ENCODE measurements around the gene KIF7. TPM values are rescaled to one million over a fixed set of nuclear protein-coding genes. Genes with fewer than 3 reads are reported as not detected.

Gene KIF7
- total and polyA plus RNA-seq, 2 of the 8 experiments (the other 6 are each of a cell fraction or from before 2014, with no cell fraction given) = 4.9 to 14.0 TPM

DNA sequence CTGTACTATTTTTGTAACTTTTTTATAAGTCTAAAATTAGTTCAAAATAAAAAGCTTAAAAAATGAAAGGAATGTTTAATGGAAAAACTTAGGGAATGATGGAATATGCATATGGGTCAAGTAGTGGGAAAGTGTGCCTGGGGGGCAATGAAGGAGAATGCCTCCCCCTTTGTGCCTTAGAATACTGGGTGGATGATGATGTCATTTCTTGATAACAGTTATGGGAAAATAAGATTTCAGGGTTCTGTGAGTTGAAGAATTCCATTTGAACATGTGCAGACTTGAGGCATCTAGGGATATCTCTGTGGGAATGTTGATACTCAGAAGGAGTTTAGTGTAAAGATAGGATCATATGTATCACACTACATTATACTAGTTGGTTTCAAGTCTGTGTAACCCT, 49.1 kb upstream of the KIF7 start:
- H3K56ac ChIP-seq (replicated peaks; ENCODE audit: insufficient read length, low read depth, low read length) = no peak overlapping the region
- H3K79me1 ChIP-seq (ENCODE audit: low read depth, low read length) = no peaks in the 10 kb centered on the region
- peaks cover 0 to 1% of the 10 kb centered on the region in 2 experiments for H4K20me1 ChIP-seq (replicated peaks in 1 of 2; ENCODE audit: control insufficient read depth in 1 of 2, insufficient read depth in 2 of 2, low read length in 2 of 2)
- no peak overlapping the region for H2BK5ac ChIP-seq (ENCODE audit: low read depth, low read length)
- H2BK15ac ChIP-seq (ENCODE audit: low read length) = no peak overlapping the region
- FAIRE-seq (no peak), DNase-seq (ENCODE audit: low read depth in 1 of 2, low spot score in 2 of 2) (no peak)
- H3K9ac ChIP-seq (replicated peaks in 1 of 4; ENCODE audit: extremely low read depth in 1 of 4, low read depth in 3 of 4, low read length in 3 of 4) = no peak overlapping the region
- H2BK20ac ChIP-seq (ENCODE audit: low read length) = no peak overlapping the region
- H3K4me2 ChIP-seq (ENCODE audit: insufficient read depth in 1 of 2, low read depth in 2 of 2, low read length in 2 of 2) = no peak overlapping the region
- H3K79me2 ChIP-seq (ENCODE audit: control insufficient read depth in 1 of 2, insufficient read depth in 2 of 2, low read length in 2 of 2) = no peaks in the 10 kb centered on the region
- TF ChIP-seq SIRT6 (IDR thresholded peaks at IDR 0.05; ENCODE audit: low read length) = no peak
- no peak for TF ChIP-seq USF2 (IDR thresholded peaks at IDR 0.05; ENCODE audit: low read length)
- TF ChIP-seq RXRA (IDR thresholded peaks at IDR 0.05; ENCODE audit: insufficient read depth, low read depth, low read length) = no peak
- no peak for TF ChIP-seq KDM1A (IDR thresholded peaks at IDR 0.05; ENCODE audit: borderline replicate concordance, low read length)
- no peak for TF ChIP-seq EGR1 (IDR thresholded peaks at IDR 0.05; ENCODE audit: borderline replicate concordance, low read depth, low read length)
- TF ChIP-seq SP4 (IDR thresholded peaks at IDR 0.05; ENCODE audit: low read length) = no peak
- TF ChIP-seq BCL11A (IDR thresholded peaks at IDR 0.05; ENCODE audit: low read depth in 2 of 2, low read length in 2 of 2) = no peak
- TF ChIP-seq SAP30 (IDR thresholded peaks at IDR 0.05; ENCODE audit: insufficient read depth, insufficient replicate concordance, low read length) = no peak
- TF ChIP-seq EP300 (IDR thresholded peaks at IDR 0.05; ENCODE audit: borderline replicate concordance in 1 of 2, low read depth in 2 of 2, low read length in 2 of 2) = no peak
- TF ChIP-seq JUN (IDR thresholded peaks at IDR 0.05; ENCODE audit: low read depth, low read length) = no peak
- TF ChIP-seq TBP (IDR thresholded peaks at IDR 0.05; ENCODE audit: low read depth, low read length) = no peak
- no peaks in the 10 kb centered on the region for H3K36me3 ChIP-seq (ENCODE audit: control insufficient read depth in 2 of 4, insufficient read depth in 4 of 4, low read length in 3 of 4)
- no peak overlapping the region for H3K18ac ChIP-seq (ENCODE audit: extremely low read depth, low read length)
- H3K23ac ChIP-seq (ENCODE audit: insufficient read length) = no peak overlapping the region
- H3K27ac ChIP-seq (ENCODE audit: low read depth, low read length) = no peak overlapping the region
- CTCF ChIA-PET (ENCODE audit: partially characterized antibody) = interaction anchor here (1.2 kb wide), 1 partner anchor 9 kb away, joined by 3 read pairs; no protein-coding TSS in a partner anchor
- H3K23me2 ChIP-seq (ENCODE audit: low read depth, low read length) = no peaks in the 10 kb centered on the region
- H4K91ac ChIP-seq (replicated peaks; ENCODE audit: insufficient read length, low read length) = no peak overlapping the region
- H2BK120ac ChIP-seq (replicated peaks; ENCODE audit: low read depth, low read length) = no peak overlapping the region
- H4K8ac ChIP-seq (ENCODE audit: extremely low read depth, insufficient read depth, low read length) = no peak overlapping the region
- POLR2A ChIA-PET (ENCODE audit: partially characterized antibody) = no interaction called here
- H3K27me3 ChIP-seq (replicated peaks in 1 of 4; ENCODE audit: control insufficient read depth in 3 of 4, extremely low read depth in 1 of 4, insufficient read depth in 3 of 4, low read length in 3 of 4) = peaks cover 0 to 2% (median 0%) of the 10 kb centered on the region in 4 experiments; a peak in 2 of 7 replicates
- H2AFZ ChIP-seq (ENCODE audit: low read length) = no peak overlapping the region
- no peak overlapping the region for H3K14ac ChIP-seq (ENCODE audit: insufficient read length)
- no peak overlapping the region for H2BK12ac ChIP-seq (ENCODE audit: low read depth, low read length)
- no peaks in the 10 kb centered on the region for H3K4me1 ChIP-seq (replicated peaks in 1 of 4; ENCODE audit: control insufficient read depth in 3 of 4, insufficient read depth in 4 of 4, low read length in 3 of 4)
- H3K9me3 ChIP-seq (ENCODE audit: insufficient read depth in 2 of 2, low read depth in 1 of 2, low read length in 1 of 2) = no peaks in the 10 kb centered on the region
- H4K5ac ChIP-seq (ENCODE audit: insufficient read length, low read depth, low read length) = no peak overlapping the region
- no peak overlapping the region for H2AK5ac ChIP-seq (ENCODE audit: low read depth, low read length)
- no peak overlapping the region for H3K4me3 ChIP-seq (ENCODE audit: extremely low read depth in 1 of 4, insufficient read depth in 2 of 4, low read depth in 3 of 4, low read length in 4 of 4)
- no peak overlapping the region for H3K4ac ChIP-seq (replicated peaks; ENCODE audit: insufficient read length, low read depth, low read length)
